Anterior cingulate cortex (tissue), 58 donors: ENCODE measurements around the gene PRM1.
"Not testable (repeated sequence)": the region's sequence is repeated elsewhere in the genome, so short reads cannot be mapped to it uniquely, and the experiment has no call there.

Experiments
- DNase-seq, 58 donors: peaks; one replicate each; lab custom pipeline; 2025; lab: John Stamatoyannopoulos, UW

Gene PRM1

DNA sequence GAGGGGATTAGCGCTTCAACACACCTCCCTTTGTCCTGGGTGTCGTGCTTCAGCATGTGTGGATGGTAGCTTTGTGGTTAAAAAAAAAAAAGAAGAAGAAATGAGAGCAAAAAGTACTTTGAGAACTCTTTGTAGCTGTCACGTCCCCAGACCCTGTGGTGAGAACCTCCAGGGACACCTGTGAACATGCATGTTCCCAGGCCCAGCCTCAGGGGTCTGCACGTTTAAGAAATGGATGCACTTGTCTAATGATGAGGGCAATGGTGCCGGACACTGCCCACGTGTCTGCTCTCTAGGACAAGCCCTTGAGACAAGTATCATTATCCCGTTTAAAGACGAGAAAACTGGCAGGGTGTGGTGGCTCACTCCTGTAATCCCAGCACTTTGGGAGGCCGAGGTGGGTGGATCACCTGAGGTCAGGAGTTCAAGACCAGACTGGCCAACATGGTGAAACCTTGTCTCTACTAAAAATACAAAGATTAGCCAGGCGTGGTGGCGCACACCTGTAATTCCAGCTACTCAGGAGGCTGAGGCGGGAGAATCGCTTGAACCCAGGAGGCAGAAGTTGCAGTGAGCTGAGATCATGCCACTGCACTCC lies 17.9 kb upstream of the PRM1 start:
- DNase-seq = not testable (repeated sequence)

DNA sequence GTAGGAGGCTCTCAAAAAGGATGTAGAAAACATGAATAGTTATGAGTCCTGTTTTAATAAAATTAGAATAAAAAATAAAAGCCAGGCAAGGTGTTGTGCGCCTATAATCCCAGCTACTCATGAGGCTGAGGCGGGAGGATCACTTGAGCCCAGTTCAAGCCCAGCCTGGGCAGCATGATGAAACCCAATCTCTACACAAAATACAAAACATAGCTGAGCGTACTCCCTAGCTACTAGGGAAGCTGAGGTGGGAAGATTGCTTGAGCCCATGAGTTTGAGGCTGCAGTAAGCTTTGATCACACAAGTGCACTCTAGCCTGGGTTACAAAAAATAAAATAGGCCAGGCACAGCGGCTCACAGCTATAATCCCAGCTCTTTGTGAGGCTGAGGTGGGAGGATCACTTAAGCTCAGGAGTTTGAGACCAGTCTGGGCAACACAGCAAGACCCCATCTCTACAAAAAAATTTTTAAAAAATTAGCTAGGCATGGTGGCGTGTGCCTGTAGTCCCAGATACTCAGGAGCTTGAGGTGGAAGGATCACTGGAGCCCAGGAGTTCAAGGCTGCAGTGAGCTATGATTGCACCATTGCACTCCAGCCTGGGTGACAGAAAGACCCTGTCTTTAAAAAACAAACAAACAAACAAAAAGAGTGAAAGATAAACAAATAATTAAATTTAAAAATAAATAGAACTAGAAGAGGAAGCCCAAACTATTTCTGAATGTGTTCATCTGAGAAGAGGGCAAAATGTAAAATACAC lies 17.2 kb upstream of the PRM1 start:
- no peak for DNase-seq

DNA sequence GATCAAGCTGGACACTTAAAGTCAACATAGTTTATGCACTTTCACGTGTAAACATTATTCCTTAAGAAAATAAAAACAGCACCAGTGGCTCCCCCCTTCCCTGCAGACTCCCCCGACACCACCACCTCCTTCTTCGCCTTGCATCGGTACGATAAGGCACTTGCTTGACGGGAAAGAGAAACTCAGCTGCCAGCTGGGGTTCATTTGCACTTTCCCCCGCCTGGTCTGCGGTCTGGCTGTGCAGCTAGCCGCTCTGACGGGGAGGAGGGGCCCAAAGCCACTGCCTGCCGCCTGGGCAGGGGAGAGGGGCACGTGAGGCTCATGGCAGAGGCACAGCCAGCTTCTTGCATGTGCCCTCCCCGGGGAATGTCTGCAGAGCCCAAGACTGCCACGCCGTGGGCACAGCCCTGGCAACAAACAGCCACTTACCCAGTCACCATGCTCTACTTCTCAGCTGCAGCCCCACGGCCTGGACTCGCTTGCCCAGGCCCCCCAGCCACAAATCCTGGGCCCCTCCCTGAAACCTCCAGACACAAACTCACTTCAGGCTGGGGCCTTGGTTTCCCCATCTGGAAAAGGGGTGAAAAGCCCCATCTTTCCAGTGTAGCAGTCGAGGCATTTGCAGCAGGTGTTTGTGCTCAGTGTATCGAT lies 16.5 kb upstream of the PRM1 start:
- peak; percentile 5 to 90 (median 67) for DNase-seq

DNA sequence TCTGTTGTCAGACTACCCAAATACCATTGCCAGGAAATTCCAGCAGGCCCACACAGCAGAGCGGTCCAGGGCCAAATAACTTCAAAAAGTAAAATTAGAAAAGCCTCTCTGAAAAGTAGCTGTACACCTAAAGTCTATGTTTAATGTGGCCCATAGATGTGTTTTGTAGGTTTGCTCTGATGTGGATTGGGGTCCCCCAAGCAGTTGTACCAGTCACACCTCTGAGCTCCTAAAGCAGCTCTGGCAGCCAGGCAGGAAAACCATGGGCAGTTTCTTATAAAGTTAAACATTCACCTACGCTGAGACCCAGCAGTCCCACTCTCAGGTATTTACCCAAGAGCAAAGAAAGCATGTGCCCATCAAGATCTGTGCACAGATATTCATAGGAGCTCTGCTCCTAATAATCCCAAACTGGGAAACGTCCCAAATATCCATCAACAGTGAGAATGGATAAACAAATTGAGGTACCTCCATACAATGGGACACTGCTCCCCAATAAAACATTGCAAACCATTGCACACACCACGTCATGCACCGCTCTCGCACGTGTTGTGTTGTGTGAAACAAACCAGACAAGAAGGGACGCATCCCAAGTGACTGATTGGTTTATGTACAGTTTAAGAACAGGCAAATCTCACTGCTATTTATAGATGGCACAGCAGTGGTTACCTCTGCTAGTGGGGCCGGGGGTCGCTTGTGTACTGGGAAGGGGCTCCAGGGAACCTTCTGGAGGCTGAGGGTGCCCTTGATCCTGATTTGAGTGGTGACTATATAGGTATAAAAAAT lies 15.8 kb upstream of the PRM1 start:
- no peak for DNase-seq

DNA sequence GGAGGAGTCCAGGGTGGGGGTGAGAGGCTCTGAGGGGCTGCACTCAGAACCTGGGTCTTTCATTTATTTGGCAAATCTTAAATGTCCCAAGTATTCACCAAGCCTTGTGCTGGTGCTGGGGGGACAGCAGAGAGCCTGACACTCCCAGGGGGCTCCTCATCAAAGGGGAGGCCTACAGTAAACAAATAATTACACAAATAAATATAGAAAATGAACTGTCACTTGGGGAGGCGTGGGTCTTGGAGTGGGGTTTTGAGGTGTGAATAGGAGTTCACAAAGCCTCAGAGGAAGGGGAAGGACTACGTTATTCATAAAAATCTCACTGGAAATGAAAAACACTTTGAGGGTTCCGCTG lies 15.2 kb upstream of the PRM1 start:
- DNase-seq = no peak

DNA sequence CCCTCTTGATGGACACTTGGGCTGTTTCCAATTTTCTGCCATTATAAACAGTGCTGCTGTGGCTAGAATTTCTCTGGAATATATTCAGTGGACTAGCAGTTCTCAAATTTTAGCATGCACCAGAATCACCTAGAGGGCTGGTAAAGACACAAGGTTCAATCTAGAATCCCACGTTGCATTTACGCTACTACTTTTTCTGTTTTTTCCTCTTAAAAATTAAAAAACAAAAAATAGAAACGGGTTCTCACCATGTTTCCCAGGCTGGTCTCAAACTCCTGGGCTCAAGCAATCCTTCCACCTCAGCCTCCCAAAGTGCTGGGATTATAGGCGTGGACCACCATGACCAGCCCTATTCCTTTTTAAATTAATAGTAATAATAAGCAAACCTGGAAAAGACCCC lies 14.5 kb upstream of the PRM1 start:
- DNase-seq = no peak

DNA sequence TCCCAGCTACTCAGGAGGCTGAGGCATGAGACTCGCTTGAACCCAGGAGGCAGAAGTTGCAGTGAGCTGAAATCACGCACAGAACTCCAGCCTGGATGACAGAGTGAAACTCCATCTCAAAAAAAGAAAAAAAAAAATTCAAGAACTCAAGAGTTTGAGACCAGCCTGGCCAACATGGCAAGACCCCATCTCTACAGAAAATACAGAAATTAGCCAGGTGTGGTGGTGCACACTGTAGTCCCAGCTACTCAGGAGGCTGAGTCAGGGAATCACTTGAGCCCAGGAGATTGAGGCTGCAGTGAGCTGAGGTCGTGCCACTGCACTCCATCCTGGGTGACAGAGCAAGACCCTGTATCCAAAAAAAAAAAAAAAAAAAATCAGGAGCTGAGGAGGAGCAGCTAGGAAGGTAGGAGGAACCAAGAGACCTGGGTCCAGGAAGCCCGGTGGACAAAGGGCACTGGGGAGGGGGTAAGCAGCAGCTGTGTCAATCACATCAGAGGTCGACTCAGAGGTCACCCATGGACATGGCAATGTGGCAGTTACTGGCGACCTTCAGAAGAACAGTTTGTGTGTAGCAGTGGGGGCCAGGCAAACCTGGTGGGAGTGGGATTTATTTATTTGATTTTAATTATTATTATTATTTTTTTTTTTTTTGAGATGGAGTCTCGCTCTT lies 11.1 kb upstream of the PRM1 start:
- no peak for DNase-seq

DNA sequence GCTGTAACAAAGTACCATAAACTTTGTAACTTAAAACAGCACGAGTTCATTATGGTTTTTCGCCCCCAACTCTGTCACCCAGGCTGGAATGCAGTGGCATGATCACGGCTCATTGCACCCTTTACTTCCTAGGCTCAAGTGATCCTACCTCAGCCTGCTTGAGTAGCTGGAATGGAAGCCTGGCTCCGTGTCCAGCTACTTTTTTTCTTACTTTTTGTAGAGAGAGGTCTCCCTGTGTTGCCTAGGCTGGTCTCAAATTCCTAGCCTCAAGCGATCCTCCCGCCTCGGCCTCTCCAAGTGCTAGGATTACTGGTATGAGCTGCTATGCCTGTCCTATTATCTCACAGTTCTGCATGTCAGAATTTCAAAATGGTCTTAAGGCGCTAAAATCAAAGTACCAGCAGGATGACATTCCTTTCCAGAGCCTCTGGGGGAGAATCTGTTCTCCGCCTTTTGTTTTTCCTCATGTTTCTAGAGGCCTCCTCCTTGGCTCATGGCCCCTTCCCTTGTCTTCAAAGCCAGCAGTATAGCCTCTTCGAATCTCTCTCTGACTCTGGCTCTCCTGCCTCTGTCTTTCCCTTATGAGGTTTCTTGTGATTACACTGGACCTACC lies 10.1 kb upstream of the PRM1 start:
- DNase-seq = no peak

DNA sequence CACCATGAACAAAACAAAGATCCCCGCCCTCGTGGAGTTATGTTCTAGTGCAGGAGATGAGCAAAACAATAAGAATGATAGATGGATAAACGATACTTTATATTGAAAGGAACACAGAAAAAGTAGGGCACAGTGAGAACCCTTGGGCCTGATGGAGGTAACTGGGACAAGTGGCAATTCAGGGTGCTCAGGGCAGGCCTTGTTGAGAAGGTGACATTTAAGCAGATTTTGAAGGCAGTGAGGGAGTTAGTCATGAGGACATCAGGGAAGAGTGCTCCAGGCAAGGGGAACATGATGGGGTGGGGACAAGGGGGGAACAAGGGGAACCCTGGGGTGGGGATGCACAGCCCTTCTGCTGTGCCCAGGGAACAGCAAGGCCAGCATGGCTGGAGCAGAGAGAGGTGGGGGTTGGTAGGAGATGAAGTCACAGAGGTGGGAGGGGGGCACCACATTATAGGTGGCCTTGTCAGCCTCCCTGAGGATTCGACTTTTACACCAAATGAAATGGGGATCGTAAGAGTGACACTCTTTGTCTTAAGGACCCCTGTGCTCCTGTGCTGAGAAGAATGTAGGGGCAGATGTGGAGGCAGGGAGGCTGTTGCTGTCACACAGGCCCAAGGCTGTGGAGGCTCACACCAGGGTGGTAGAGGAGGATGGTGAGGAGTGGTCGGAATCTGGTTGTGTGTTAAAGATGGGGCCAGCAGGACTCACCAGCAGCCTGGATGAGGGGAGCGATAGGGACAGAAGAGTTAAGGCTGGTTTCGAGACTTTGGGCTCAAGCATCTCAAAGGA lies 9.2 kb upstream of the PRM1 start:
- no peak for DNase-seq

DNA sequence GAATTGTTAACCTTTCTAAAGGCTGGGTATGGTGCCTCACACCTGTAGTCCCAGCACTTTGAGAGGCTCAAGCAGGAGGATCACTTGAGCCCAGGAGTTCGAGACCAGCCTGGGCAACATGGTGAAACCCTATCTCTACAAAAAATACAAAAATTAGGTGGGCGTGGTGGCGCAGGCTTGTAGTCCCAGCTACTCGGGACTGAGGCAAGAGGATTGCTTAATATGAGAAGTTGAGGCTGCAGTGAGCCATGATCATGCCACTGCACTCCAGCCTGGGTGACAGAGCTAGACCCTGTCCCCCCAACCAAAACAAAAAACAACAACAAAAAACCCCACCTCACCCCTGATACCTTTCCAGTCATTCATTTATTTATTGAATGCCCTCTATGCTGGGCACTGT lies 8.6 kb upstream of the PRM1 start:
- not testable (repeated sequence) for DNase-seq

DNA sequence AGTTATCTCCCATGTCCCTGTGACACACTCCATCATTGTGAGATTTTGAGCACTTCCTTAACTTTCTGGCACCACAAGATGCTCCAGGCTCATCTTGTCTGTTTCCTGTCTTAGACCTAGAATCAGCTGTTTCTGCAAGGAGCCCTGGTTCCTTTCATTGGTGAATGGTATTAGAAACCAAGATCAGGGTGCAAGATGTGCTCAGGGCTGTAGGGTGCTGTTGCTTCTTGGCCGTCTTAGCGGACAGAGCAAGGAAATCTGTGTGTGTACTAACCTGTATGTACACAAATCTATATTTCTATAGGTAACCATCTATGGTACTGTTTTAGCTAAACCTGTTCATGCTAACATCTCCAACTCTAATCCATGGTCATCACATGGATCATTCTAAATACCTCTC lies 8.1 kb upstream of the PRM1 start:
- DNase-seq = no peak

DNA sequence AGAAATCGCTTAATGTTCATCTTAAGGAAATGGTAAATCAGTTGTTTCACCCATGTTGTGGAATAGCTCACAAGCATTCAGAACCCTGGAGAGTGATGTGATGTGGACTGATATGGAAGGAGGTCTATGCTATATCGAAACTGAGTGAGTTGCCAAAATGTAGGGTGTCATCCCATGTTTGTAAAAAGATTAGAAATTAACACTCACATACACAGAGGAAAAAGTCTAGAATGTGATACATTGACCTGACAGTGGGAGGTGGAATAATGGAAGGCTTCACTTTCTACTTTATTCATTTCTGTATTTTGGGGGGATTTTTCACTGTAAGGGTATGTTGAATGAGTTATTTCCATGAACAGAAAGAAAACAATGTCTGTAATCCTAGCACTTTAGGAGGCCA lies 4.7 kb upstream of the PRM1 start:
- DNase-seq = no peak

DNA sequence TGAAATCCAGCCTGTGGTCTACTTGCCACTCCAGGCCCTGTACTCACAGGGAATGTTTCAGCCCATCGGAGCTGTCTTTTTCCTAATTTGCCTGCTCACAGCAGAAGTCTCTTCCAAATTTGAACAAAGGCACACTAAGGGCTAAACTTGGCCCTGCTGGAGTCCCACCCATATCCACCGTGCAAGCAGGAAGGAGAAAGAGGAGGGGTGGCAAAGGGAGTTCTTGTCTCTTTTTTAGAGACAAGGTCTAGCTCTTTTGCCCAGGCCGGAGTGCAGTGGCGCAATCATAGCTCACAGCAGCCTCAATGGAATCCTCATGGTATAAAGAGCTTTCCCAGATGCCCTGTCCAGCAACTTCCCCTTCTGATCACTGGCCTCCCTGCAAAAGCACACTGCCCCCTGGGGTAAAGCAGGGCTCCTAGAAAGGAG lies 2.7 kb upstream of the PRM1 start:
- no peak for DNase-seq

DNA sequence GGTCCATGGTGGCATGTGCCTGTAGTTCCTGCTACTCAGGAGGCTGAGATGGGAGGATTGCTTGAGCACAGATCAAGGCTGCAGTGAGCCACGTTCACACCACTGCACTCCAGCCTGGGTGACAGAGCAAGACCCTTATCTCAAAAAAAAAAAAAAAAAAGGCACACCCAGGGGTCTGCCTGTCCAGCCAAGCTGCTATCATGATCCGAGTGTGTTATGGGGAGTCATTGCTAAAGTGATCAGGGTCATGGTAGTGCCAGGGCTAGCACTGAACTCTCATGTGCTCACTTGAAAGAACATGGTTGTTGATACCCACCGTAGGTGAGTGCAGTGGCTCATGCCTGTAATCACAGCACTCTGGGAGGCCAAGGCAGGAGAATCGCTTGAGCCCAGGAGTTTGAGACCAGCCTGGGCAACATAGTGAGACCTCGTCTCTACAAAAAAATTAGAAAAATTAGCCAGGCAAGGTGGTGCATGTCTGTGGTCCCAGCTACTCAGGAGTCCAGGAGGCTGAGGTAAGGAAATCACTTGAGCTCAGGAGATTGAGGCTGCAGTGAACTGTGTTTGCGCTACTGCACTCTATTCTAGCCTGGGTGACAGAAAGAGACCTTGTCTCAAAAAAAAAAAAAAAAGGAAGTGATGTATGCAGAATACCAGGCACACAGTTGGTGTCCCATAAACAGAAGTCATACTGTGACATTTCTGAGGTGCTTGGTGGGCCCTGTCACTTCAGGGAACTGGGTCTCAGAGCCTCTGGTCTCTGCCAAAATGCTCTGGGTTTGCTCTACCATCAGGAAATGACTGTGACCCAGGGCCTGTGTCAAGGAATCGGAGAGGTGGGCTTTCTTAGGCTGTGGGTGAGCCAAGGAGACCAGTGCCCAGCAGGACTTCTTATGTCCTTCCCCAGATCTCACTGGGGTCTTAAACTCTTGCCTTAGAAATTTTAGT lies 2.2 kb downstream of the PRM1 start:
- DNase-seq = no peak

DNA sequence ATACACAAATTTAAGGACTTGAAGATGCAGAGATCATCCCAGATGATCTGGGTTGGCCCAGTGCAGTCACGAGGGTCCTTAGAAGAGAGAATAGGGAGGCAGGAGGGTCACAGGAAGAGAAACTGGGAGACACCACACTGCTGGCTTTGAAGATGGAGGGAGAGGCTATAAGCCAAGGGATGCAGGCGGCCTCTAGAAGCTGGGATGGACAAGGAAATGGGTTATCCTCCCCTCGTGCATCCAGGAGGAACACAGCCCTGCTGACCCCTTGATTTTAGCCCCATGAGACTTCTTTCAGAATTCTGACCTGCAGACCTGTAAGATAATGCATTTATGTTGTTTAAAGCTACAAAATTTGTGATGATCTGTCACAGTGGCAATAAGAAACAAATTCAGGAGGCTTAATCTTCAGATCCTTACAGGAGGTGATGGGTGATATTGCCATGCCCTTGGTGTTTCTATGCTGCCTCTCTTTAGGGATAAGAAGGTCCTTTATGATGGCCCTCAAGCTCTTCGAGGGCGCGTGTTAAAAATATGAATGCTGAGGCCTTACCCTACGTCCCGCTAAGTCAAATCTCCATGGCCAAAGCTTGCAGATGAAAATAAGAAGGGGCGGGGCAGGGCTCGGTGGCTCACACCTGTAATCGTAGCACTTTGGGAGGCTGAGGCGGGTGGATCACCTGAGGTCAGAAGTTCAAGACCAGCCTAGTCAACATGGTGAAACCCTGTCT lies 3.4 kb downstream of the PRM1 start:
- no peak for DNase-seq

DNA sequence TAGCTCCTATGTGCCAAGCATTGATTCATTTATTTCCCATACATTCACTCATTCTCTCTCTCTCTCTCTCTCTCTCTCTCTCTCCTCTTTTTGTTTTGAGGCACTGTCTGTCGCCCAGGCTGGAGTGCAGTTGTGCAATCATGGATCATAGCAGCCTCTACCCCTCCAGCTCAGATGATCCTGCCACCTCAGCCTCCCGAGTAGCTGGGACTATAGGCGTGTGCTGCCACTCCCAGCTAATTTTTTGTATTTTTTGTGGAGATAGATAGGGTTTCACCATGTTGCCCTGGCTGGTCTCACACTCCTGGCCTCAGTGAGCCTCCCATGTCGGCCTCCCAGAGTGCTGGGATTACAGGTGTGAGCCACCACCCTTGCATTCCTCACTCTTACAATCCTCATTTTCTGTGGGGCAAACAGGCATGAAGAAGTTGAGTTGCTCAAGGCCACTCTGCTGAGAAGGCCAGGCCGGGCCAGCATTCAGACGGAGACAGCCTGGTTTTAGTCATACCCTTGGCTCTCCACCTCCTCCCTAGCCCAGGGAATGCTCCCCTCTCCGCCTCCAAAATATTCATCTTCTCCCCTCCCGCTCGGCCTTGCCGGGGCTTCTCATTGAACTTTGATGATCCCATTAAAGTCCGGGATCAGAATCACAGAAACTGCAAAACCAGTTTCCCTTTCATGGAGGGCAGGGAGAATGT lies 4.1 kb downstream of the PRM1 start:
- DNase-seq = no peak
